DOHH2 (cell line): ENCODE measurements around the gene TBC1D4.

Source experiments
- CTCF ChIP-seq: fragments of 200-600 bp; sonication (generic); IDR thresholded peaks from one replicate; pipeline ENCODE4 v1.5.1; 2014; ENCODE audit warnings: antibody characterized with exemption, mild to moderate bottlenecking, low read depth, low read length; ENCODE audit not compliant: poor library complexity, severe bottlenecking
- EZH2phosphoT487 ChIP-seq: fragments of 200-600 bp; sonication (generic); IDR thresholded peaks from 2 replicates; pipeline ENCODE4 v1.6.1; 2017; ENCODE audit warnings: borderline replicate concordance, mild to moderate bottlenecking, antibody characterized with exemption, low read length, moderate library complexity, mixed read lengths

- TF ChIP-seq CTCF (no peak), EZH2phosphoT487 (no peak)
Observed at GRCh38 chr13:75324413-75324940, 157.5 kb downstream of the TBC1D4 start.
